OCI-LY1 (cell line): ENCODE measurements around the gene GAL3ST2.

Experiments
- H2AFZ ChIP-seq: fragments of 200-600 bp; sonication (generic), shearing (Covaris generic); 2 replicates; pipeline ENCODE4 v1.6.0; 2014; ENCODE audit warnings: antibody characterized with exemption, mild to moderate bottlenecking, low read length
- H3F3A ChIP-seq: fragments of 200-600 bp; sonication (generic), shearing (Covaris generic); 2 replicates; pipeline ENCODE4 v1.6.0; 2014; ENCODE audit warnings: mild to moderate bottlenecking, antibody characterized with exemption, low read length, moderate library complexity; ENCODE audit not compliant: insufficient read depth
- H3K27ac ChIP-seq: fragments of 200-600 bp; sonication (generic); 2 replicates; pipeline ENCODE4 v1.5.1; 2014; ENCODE audit warnings: low read length, mixed run types, mild to moderate bottlenecking, low read depth; ENCODE audit not compliant: poor library complexity, severe bottlenecking
- H3K27me3 ChIP-seq: fragments of 200-600 bp; sonication (generic); 2 replicates; pipeline ENCODE4 v1.6.0; 2014; ENCODE audit warnings: antibody characterized with exemption, mild to moderate bottlenecking, low read length, moderate library complexity; ENCODE audit not compliant: insufficient read depth
- H3K36me3 ChIP-seq: fragments of 200-600 bp; sonication (generic); 2 replicates; pipeline ENCODE4 v1.6.1; 2014; ENCODE audit warnings: mild to moderate bottlenecking, antibody characterized with exemption, low read length, moderate library complexity, mixed read lengths; ENCODE audit not compliant: insufficient read depth
- H3K4me1 ChIP-seq: fragments of 200-600 bp; sonication (generic); 2 replicates; pipeline ENCODE4 v1.5.1; 2014; ENCODE audit warnings: mild to moderate bottlenecking, low read length, moderate library complexity; ENCODE audit not compliant: insufficient read depth, severe bottlenecking
- H3K4me2 ChIP-seq: fragments of 200-600 bp; sonication (generic), shearing (Covaris generic); 2 replicates; pipeline ENCODE4 v1.6.1; 2014; ENCODE audit warnings: low read length
- H3K4me3 ChIP-seq: fragments of 200-600 bp; sonication (generic); 2 replicates; pipeline ENCODE4 v1.5.1; 2014; ENCODE audit warnings: low read length, low read depth, mild to moderate bottlenecking, mixed read lengths; ENCODE audit not compliant: poor library complexity, severe bottlenecking
- H3K79me2 ChIP-seq: fragments of 200-600 bp; shearing (Covaris generic); 2 replicates; pipeline ENCODE4 v1.6.1; 2016; ENCODE audit warnings: mixed run types, low read length, mixed read lengths; ENCODE audit not compliant: insufficient read depth
- H3K9ac ChIP-seq: fragments of 200-600 bp; sonication (generic), shearing (Covaris generic); 2 replicates; pipeline ENCODE4 v1.6.1; 2014; ENCODE audit warnings: mild to moderate bottlenecking, low read length, mixed read lengths
- H3K9me2 ChIP-seq: fragments of 200-600 bp; sonication (generic), shearing (Covaris generic); 2 replicates; pipeline ENCODE4 v1.6.1; 2014; ENCODE audit warnings: low read depth, mild to moderate bottlenecking, low read length, mixed read lengths
- H3K9me3 ChIP-seq: fragments of 200-600 bp; shearing (Covaris generic); 2 replicates; pipeline ENCODE4 v1.6.1; 2014; ENCODE audit warnings: low read length, mixed read lengths
- H4K20me1 ChIP-seq: fragments of 200-600 bp; sonication (generic), shearing (Covaris generic); 2 replicates; pipeline ENCODE4 v1.6.0; 2016; ENCODE audit warnings: mild to moderate bottlenecking, low read length; ENCODE audit not compliant: insufficient read depth
- EZH2 ChIP-seq: fragments of 200-600 bp; sonication (generic), shearing (Covaris generic); IDR thresholded peaks from 2 replicates; pipeline ENCODE4 v1.8.0; 2017; ENCODE audit warnings: borderline replicate concordance, mixed run types, mild to moderate bottlenecking, antibody characterized with exemption, low read length, moderate library complexity, mixed read lengths
- TF ChIP-seq, protein P1 (sequence below): fragments of 200-600 bp; sonication (generic), shearing (Covaris generic); IDR thresholded peaks from 2 replicates; pipeline ENCODE4 v1.5.1; 2017; ENCODE audit warnings: mild to moderate bottlenecking, antibody characterized with exemption, low read length, moderate library complexity, mixed read lengths

The GAL3ST2 gene

DNA sequence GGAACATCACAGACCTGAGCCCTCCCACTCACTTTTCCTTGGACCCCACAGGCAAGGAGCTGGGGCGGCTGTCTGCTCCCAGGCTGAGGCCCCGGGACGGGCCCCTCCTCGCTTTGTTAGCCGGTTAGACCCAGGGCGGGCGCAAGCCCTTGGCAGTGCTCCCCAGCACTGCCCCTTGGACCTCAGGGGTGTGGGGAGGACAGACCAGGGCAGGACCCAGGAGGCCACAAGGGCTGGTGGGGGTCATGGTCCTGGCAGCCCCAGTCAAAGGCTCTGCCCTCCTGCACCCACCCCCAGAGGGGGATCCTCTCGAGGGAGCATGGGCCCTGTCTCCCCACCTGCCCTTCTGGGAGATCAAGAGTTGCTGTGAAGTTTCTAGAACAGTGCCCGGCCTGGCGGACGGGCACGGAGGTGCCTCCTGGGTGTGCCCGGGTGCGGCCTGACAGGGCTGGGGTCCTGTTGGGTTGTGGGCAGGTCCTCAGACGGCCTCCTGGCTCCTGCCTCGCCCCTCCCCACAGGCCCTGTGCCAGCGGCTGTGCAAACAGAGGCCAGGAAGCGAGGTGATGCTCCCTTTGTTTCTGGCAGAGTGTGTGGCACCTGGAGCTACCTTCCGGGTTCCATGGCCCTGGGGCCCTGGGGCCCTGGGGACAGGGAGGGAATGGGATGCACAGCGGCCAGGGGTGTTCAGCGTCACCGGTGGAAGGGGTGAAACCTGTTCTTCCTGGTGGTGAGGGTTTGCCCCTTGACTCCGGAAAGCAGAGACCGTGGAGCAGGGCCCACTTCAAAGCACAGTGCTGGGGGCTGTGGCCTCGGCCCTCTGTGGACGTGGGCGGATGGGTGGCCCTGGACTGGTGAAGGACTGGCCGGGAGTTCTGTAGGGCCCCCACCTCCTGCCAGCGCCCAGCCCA is 2.9 kb upstream of the GAL3ST2 start:
- TF ChIP-seq EZH2: no peak
- TF ChIP-seq, protein P1, sequence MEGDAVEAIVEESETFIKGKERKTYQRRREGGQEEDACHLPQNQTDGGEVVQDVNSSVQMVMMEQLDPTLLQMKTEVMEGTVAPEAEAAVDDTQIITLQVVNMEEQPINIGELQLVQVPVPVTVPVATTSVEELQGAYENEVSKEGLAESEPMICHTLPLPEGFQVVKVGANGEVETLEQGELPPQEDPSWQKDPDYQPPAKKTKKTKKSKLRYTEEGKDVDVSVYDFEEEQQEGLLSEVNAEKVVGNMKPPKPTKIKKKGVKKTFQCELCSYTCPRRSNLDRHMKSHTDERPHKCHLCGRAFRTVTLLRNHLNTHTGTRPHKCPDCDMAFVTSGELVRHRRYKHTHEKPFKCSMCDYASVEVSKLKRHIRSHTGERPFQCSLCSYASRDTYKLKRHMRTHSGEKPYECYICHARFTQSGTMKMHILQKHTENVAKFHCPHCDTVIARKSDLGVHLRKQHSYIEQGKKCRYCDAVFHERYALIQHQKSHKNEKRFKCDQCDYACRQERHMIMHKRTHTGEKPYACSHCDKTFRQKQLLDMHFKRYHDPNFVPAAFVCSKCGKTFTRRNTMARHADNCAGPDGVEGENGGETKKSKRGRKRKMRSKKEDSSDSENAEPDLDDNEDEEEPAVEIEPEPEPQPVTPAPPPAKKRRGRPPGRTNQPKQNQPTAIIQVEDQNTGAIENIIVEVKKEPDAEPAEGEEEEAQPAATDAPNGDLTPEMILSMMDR: no peak
- H3K9me2 ChIP-seq: no peaks in the 10 kb centered on the region
- H3K36me3 ChIP-seq: no peaks in the 10 kb centered on the region; the same call in 1 of the 2 replicates
- no peak overlapping the region for H3K27ac ChIP-seq
- no peaks in the 10 kb centered on the region for H4K20me1 ChIP-seq
- no peaks in the 10 kb centered on the region for H3K79me2 ChIP-seq
- H2AFZ ChIP-seq: no peak overlapping the region
- H3K27me3 ChIP-seq: peaks cover 5% of the 10 kb centered on the region
- H3K4me2 ChIP-seq: no peak overlapping the region
- H3K4me3 ChIP-seq: no peak overlapping the region
- no peak overlapping the region for H3K9ac ChIP-seq
- no peaks in the 10 kb centered on the region for H3F3A ChIP-seq
- H3K9me3 ChIP-seq: no peaks in the 10 kb centered on the region
- H3K4me1 ChIP-seq: peaks cover 6% of the 10 kb centered on the region

DNA sequence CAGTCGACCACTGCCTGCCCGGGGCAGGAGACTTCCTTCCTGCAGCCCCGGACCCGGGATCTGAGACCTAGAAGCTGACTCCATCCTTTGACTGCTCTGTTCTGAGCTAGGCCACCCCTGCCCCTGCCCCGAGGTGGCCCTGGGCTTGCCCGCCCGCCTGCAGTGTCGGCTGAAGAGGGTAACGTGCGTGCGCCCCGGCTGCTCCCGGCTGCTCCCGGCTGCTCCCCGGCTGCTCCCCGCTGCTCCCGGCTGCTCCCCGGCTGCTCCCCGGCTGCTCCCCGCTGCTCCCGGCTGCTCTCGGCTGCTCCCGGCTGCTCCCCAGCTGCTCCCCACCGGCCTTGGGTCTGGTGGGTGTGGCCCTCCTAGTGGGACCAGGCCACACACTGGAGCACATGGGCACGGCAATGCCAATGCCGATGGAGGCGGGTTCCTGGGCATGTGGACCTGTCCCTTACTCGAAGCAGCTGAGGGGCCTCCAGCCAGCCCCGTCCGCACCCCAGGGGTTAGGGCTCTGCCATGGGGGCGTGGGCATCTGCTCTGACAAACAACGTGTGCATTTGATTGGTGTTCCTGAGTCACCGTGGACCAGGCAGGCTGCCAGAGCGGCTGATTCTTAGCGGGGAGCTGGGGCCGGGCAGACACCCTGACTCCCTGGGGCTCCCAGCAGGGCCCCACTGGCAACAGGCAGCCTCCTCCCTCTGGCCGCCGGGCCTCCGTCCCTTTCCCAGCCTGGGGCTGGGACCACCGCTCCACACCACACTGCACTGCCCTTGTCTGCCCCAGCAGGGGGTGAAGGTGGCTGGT is 2.0 kb upstream of the GAL3ST2 start:
- H2AFZ ChIP-seq: no peak overlapping the region

More for the DNA sequence above, 2.0 kb upstream of the GAL3ST2 start:
- peaks cover 6% of the 10 kb centered on the region for H3K4me1 ChIP-seq
- H3K9me3 ChIP-seq: no peaks in the 10 kb centered on the region
- no peaks in the 10 kb centered on the region for H3K9me2 ChIP-seq
- no peak overlapping the region for H3K9ac ChIP-seq
- peaks cover 5% of the 10 kb centered on the region for H3K27me3 ChIP-seq
- H3K27ac ChIP-seq: no peak overlapping the region
- no peaks in the 10 kb centered on the region for H3K79me2 ChIP-seq
- TF ChIP-seq EZH2: no peak
- TF ChIP-seq, protein P1: no peak
- no peaks in the 10 kb centered on the region for H3F3A ChIP-seq
- no peaks in the 10 kb centered on the region for H3K36me3 ChIP-seq
- H4K20me1 ChIP-seq: no peaks in the 10 kb centered on the region
- H3K4me2 ChIP-seq: no peak overlapping the region
- no peak overlapping the region for H3K4me3 ChIP-seq
